Subcutaneous abdominal adipose tissue (tissue), 5 donors: Measurements from ENCODE around the gene CADPS2.
"Not testable (repeated sequence)": the region's sequence is repeated elsewhere in the genome, so short reads cannot be mapped to it uniquely, and the experiment has no call there.

Source experiments
- H3K27ac ChIP-seq: one replicate; pipeline ENCODE4 v1.7.0; 2013; ENCODE audit warnings: low read depth, mild to moderate bottlenecking, inconsistent platforms, low read length, moderate library complexity
- H3K27me3 ChIP-seq, 5 donors: one replicate each; pipeline ENCODE4 v1.7.0; 2013; ENCODE audit warnings: low read length in 5 of 5, inconsistent platforms in 1 of 5; ENCODE audit not compliant: control insufficient read depth in 5 of 5, insufficient read depth in 4 of 5
- H3K36me3 ChIP-seq, 5 donors: one replicate each; pipeline ENCODE4 v1.7.0; 2013; ENCODE audit warnings: low read length in 5 of 5; ENCODE audit not compliant: control insufficient read depth in 5 of 5, insufficient read depth in 5 of 5
- H3K4me1 ChIP-seq, 5 donors: one replicate each; pipeline ENCODE4 v1.7.0; 2013; ENCODE audit warnings: low read length in 5 of 5, mild to moderate bottlenecking in 3 of 5, moderate library complexity in 1 of 5; ENCODE audit not compliant: control insufficient read depth in 5 of 5, insufficient read depth in 5 of 5
- H3K4me3 ChIP-seq, 5 donors: one replicate each; pipeline ENCODE4 v1.7.0; 2013; ENCODE audit warnings: low read length in 5 of 5, low read depth in 1 of 5
- H3K9ac ChIP-seq, 5 donors: one replicate each; pipeline ENCODE4 v1.7.0; 2013; ENCODE audit warnings: low read length in 5 of 5, mild to moderate bottlenecking in 4 of 5, moderate library complexity in 3 of 5
- H3K9me3 ChIP-seq, 5 donors: one replicate each; pipeline ENCODE4 v1.7.0; 2013; ENCODE audit warnings: low read length in 5 of 5; ENCODE audit not compliant: control insufficient read depth in 5 of 5
- donor health status: healthy.
- donor health status: healthy.
- donor health status: healthy.
- donor health status: healthy.
- donor health status: healthy.

The CADPS2 gene

DNA sequence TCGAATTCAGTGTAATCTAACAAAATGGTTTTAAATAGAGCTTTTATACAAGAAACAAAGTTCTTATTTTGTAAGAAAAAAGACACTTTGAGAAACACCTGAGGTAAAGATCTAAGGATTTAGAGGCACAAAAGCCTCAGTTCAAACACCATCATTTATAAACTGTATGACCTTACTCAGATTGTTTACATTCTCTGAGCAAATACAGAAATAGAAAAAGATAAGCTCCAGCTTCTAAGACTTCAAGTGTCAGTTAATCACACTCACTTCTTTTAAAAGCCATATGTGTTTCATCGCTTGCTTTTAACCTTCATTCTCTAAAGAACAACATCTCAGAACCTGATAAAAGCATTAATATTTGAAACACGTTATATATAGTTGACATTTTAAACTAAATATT lies 27.9 kb downstream of the CADPS2 start:
- H3K27ac ChIP-seq: no peak overlapping the region
- no peak overlapping the region for H3K4me3 ChIP-seq
- H3K36me3 ChIP-seq: no peaks in the 10 kb centered on the region

DNA sequence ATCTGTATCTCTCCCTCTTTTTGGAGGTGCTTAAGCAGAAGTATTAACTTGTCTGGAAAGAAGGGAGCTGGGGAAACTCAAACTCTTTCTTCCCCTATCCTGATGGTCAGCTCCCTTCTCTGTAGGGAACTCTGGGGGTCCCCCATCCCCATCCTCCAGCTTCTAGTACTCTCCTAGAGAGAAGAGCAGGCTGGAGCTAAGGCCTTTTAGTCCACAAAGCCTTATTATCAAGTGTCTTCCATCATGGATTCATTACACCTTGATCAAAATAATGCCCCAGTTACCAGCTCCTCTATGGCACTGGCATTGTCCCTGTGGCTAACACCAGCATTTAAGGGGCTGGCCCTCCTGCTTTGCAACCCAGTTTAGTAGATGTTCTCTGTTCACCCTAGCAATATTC lies 35.7 kb downstream of the CADPS2 start:
- H3K27me3 ChIP-seq: no peaks in the 10 kb centered on the region
- no peak overlapping the region for H3K9ac ChIP-seq
- H3K36me3 ChIP-seq: no peaks in the 10 kb centered on the region
- no peak overlapping the region for H3K27ac ChIP-seq
- no peaks in the 10 kb centered on the region for H3K9me3 ChIP-seq
- H3K4me3 ChIP-seq: no peak overlapping the region
- H3K4me1 ChIP-seq: peaks cover 0 to 11% (median 0%) of the 10 kb centered on the region in 5 donors

More for the DNA sequence above, 27.9 kb downstream of the CADPS2 start:
- Histone ChIP-seq H3K9ac (no peak overlapping the region), H3K27me3 (no peaks in the 10 kb centered on the region), H3K9me3 (peaks cover 0 to 6% (median 0%) of the 10 kb centered on the region in 5 donors), H3K4me1 (no peaks in the 10 kb centered on the region)

DNA sequence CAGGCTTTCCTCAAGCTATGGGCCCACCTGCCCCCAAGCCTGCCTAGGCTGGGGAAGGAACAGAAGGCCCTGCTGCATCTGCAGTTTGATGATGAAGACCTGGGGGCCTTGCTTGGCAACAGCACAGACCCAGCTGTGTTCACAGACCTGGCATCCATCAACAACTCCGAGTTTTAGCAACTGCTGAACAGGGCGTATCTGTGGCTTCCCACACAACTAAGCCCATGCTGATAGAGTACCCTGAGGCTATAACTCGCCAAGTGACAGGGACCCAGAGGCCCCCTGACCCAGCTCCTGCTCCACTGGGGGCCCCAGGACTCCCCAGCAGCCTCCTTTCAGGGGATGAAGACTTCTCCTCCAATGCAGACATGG lies 36.3 kb downstream of the CADPS2 start:
- Histone ChIP-seq H3K4me3 (no peak overlapping the region), H3K4me1 (peaks cover 0 to 11% (median 0%) of the 10 kb centered on the region in 5 donors), H3K36me3 (no peaks in the 10 kb centered on the region), H3K9me3 (no peaks in the 10 kb centered on the region), H3K27me3 (no peaks in the 10 kb centered on the region), H3K9ac (no peak overlapping the region), H3K27ac (no peak overlapping the region)

DNA sequence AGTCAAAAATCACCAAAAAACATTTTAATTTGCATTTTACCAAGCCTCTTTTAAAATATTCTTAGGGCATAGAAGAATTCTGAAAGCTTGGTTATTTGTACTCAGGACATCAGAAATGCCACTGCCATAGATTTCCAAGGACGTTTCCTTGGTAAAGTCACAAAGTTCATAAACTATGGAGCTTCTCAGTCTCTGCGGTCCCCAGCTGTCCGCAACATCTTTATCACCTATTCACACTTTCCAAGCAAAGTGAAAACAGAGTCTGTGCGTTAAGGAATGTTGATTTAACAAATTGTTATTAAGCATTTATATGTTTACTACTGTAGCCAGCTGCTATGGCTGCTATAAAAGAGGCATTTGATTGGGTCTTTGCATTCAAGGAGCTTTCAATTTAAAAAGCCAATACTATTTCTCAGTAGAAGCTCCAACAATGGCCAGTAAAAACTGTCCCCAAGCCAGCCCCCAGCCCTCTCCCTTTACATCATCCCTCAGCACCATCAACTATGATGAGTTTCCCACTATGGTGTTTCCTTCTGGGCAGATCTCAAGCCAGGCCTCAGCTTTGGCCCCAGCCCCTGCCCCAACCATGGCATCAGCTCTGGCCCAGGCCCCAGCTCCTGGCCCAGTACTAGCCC lies 36.8 kb downstream of the CADPS2 start:
- Histone ChIP-seq H3K36me3 (no peaks in the 10 kb centered on the region), H3K9me3 (no peaks in the 10 kb centered on the region), H3K4me1 (peaks cover 0 to 11% (median 0%) of the 10 kb centered on the region in 5 donors), H3K4me3 (no peak overlapping the region), H3K9ac (no peak overlapping the region), H3K27ac (no peak overlapping the region), H3K27me3 (no peaks in the 10 kb centered on the region)

DNA sequence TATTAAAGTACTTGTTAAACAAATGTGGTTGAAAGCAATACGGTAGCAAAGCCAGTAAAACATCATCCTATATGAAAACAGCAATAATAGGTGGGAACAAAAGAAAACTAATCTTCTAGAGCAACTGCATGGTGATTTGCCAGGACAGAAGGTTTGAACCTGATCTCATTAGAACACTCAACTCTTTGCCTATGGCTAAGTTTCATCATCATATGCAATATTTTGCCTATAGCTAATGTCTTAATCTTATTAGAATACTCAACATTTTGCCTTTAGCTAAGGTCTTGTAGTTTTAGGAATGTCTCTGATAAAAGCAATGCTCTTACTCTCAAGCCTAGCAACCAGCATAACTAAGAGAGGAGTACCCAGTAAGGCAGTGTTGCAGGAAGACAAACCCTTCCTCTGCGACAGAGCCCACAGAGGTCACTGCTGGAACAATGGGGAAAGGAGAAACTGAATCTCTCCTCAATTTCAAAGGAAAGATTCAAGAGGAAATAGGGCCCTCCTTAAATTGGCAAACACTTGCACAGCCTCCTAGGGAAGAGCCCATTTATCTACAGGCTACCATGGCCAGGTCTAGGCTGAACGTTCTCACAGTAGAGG lies 38.3 kb downstream of the CADPS2 start:
- Histone ChIP-seq H3K9me3 (no peaks in the 10 kb centered on the region), H3K4me1 (peaks cover 0 to 17% (median 0%) of the 10 kb centered on the region in 5 donors), H3K9ac (no peak overlapping the region), H3K36me3 (no peaks in the 10 kb centered on the region), H3K27ac (no peak overlapping the region), H3K4me3 (no peak overlapping the region), H3K27me3 (no peaks in the 10 kb centered on the region)

DNA sequence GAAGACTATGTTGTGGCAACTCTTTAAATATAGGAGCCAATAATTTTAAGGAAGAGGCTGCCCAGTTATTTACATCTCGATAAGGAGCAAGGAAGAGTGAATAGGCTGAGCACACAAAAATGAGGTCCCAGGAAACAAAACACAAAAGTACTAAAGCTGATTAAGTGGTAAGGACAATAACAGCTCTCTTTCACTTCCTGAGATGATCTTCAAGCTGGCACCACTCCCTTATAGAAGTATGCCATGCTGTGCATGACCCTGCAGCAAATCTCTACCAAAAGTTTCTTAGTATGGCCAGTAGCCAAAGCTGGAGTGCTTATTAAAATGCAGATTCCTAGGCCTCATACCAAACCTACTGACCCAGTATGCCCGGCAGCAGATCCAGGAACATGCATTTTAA lies 39.7 kb downstream of the CADPS2 start:
- Histone ChIP-seq H3K27me3 (no peaks in the 10 kb centered on the region), H3K4me3 (no peak overlapping the region), H3K27ac (no peak overlapping the region), H3K36me3 (no peaks in the 10 kb centered on the region), H3K4me1 (peaks cover 0 to 17% (median 0%) of the 10 kb centered on the region in 5 donors), H3K9ac (no peak overlapping the region), H3K9me3 (no peaks in the 10 kb centered on the region)

DNA sequence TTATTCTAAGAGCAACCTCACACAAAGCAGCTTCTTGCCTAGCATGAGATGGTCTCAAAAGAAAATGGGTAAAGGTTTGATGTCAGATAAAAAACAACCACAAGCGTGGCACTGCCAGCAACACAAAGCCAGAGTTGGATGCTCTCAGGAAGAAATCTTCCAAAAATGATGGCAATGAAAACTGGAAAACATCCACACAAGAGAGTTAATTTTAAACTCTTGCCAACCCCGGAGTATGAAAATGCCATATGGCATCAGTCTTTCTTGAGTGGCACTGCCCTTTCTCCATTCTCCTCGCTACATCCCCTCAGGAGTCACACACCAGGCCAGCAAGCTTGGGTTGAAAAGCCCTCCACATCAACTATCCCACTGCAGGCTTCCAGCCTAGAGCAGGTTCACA lies 41.0 kb downstream of the CADPS2 start:
- Histone ChIP-seq H3K27me3 (no peaks in the 10 kb centered on the region), H3K27ac (no peak overlapping the region), H3K4me1 (peaks cover 0 to 17% (median 0%) of the 10 kb centered on the region in 5 donors), H3K4me3 (no peak overlapping the region), H3K9ac (no peak overlapping the region), H3K9me3 (no peaks in the 10 kb centered on the region), H3K36me3 (no peaks in the 10 kb centered on the region)

DNA sequence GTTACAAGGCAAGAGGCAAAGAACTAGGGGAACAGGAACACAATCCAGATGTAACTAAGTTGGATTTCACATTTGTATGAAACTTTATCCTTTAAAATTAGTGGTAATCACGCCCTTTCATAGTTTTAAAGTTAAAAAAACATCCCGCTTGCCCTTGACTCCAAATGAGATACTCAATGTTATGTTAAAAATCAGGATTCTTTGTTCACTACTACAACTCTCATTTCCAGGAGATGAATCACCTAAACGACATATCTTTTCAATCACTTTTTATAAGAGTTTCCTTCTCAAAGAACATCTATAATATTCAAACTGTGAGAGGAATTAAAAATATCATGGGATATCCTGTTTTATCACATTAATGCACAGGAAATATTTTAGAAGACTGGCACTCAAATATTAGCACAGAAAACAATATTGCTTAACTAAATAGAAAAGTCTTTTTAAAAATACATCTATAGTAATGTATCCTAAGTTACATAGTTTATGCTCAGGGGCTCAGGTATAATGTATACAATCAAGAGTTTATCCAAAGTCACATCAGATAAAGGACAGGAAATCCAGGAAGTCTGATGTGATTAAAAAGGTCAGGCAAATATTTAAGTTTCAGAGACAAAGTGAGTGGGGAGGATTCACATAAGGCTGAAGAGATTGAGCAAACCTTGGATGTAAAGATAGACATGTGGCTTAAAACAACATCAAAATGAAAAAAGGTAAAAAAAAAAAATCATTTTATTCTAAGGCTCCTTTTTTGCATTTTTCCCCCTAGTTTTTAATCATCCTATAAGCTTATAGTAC lies 41.9 kb downstream of the CADPS2 start:
- H3K36me3 ChIP-seq: no peaks in the 10 kb centered on the region
- H3K9me3 ChIP-seq: no peaks in the 10 kb centered on the region
- H3K27ac ChIP-seq: no peak overlapping the region
- peaks cover 0 to 17% (median 0%) of the 10 kb centered on the region in 5 donors for H3K4me1 ChIP-seq
- no peak overlapping the region for H3K4me3 ChIP-seq
- no peaks in the 10 kb centered on the region for H3K27me3 ChIP-seq
- no peak overlapping the region for H3K9ac ChIP-seq

DNA sequence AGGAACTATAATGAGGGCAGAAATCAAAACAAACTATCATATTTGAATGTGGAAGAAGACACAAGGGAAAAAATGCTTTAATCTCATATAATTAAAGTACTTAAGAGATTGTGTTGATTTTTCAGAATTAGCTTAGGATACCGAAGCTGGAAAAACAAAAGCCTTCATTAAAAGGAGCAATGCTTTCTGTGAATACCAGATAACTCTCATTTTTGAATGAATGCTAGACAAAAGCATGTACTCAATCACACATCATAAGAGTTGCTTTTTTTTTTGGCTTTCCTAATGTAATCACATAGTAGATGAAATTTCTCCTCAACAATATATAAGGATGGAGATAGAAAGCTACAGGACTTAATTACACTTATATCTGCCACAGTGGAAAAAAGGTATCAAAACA lies 43.3 kb downstream of the CADPS2 start:
- H3K4me3 ChIP-seq: no peak overlapping the region
- no peak overlapping the region for H3K9ac ChIP-seq
- H3K27me3 ChIP-seq: no peaks in the 10 kb centered on the region
- H3K4me1 ChIP-seq: peaks cover 0 to 12% (median 0%) of the 10 kb centered on the region in 5 donors
- H3K36me3 ChIP-seq: no peaks in the 10 kb centered on the region
- H3K27ac ChIP-seq: no peak overlapping the region
- H3K9me3 ChIP-seq: no peaks in the 10 kb centered on the region

DNA sequence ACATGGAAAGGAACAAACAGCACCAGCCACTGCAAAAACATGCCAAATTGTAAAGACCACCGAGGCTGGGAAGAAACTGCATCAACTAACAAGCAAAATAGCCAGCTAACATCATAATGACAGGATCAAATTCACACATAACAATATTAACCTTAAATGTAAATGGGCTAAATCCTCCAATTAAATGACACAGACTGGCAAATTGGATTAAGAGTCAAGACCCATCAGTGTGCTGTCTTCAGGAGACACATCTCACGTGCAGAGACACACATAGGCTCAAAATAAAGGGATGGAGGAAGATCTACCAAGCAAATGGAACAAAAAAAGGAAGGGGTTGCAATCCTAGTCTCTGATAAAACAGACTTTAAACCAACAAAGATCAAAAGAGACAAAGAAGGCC lies 50.0 kb downstream of the CADPS2 start:
- not testable (repeated sequence) for H3K9ac ChIP-seq, H3K9me3 ChIP-seq, H3K27ac ChIP-seq, H3K36me3 ChIP-seq, H3K4me1 ChIP-seq, H3K27me3 ChIP-seq, H3K4me3 ChIP-seq
